H9 (cell line): Measurements from ENCODE around the gene PDZD7. TPM values are rescaled to one million over a fixed set of nuclear protein-coding genes. Genes with fewer than 3 reads are reported as not detected.

Experiments
- DNase-seq: peaks from one replicate; pipeline ENCODE4 v3.0.0-alpha.2; 2017
- H2AFZ ChIP-seq: one replicate; pipeline ENCODE4 v1.6.1; 2013; ENCODE audit warnings: mild to moderate bottlenecking, low read length, control low read depth, moderate library complexity
- H2AK5ac ChIP-seq: 2 replicates; pipeline ENCODE4 v1.6.1; 2013; ENCODE audit warnings: low read length, control low read depth, mixed read lengths; ENCODE audit not compliant: insufficient read length
- H2BK120ac ChIP-seq: one replicate; pipeline ENCODE4 v1.6.1; 2013; ENCODE audit warnings: low read depth, mild to moderate bottlenecking, low read length, control low read depth, inconsistent platforms; ENCODE audit not compliant: poor library complexity, severe bottlenecking
- H2BK12ac ChIP-seq: 2 replicates; pipeline ENCODE4 v1.6.1; 2013; ENCODE audit warnings: low read length, control low read depth, mixed read lengths, low read depth; ENCODE audit not compliant: insufficient read length
- H2BK15ac ChIP-seq: 2 replicates; pipeline ENCODE4 v1.6.1; 2013; ENCODE audit warnings: low read depth, low read length, control low read depth
- H2BK20ac ChIP-seq: one replicate; pipeline ENCODE4 v1.6.1; 2013; ENCODE audit warnings: low read depth, mild to moderate bottlenecking, low read length, control low read depth, inconsistent platforms; ENCODE audit not compliant: poor library complexity, severe bottlenecking
- H2BK5ac ChIP-seq: 2 replicates; pipeline ENCODE4 v1.6.1; 2013; ENCODE audit warnings: low read length, control low read depth, mixed read lengths; ENCODE audit not compliant: insufficient read length
- H3K14ac ChIP-seq: 2 replicates; pipeline ENCODE4 v1.6.1; 2013; ENCODE audit warnings: low read length, control low read depth; ENCODE audit not compliant: insufficient read depth
- H3K18ac ChIP-seq: 2 replicates; pipeline ENCODE4 v1.6.1; 2013; ENCODE audit warnings: low read depth, mild to moderate bottlenecking, mixed read lengths, low read length, control low read depth; ENCODE audit not compliant: insufficient read length
- H3K23ac ChIP-seq: 2 replicates; pipeline ENCODE4 v1.6.1; 2013; ENCODE audit warnings: low read length, control low read depth, mixed read lengths, low read depth; ENCODE audit not compliant: insufficient read length
- H3K23me2 ChIP-seq: 2 replicates; pipeline ENCODE4 v1.6.1; 2013; ENCODE audit warnings: low read depth, mild to moderate bottlenecking, mixed read lengths, low read length, control low read depth; ENCODE audit not compliant: insufficient read length, poor library complexity, severe bottlenecking
- H3K27ac ChIP-seq: 2 replicates; pipeline ENCODE4 v1.5.1; 2013; ENCODE audit warnings: low read length, control low read depth, mixed read lengths, low read depth; ENCODE audit not compliant: insufficient read length
- H3K27me3 ChIP-seq: 2 replicates; pipeline ENCODE4 v1.6.1; 2013; ENCODE audit warnings: low read length, control low read depth, inconsistent platforms; ENCODE audit not compliant: insufficient read depth
- H3K4ac ChIP-seq: 2 replicates; pipeline ENCODE4 v1.6.1; 2013; ENCODE audit warnings: low read depth, mild to moderate bottlenecking, control low read depth, inconsistent platforms, low read length, moderate library complexity
- H3K4me1 ChIP-seq: 2 replicates; pipeline ENCODE4 v1.6.1; 2013; ENCODE audit warnings: low read length, control low read depth, inconsistent platforms; ENCODE audit not compliant: insufficient read depth
- H3K4me2 ChIP-seq: 2 replicates; pipeline ENCODE4 v1.6.1; 2013; ENCODE audit warnings: low read length, control low read depth, mixed read lengths; ENCODE audit not compliant: insufficient read length, insufficient read depth
- H3K56ac ChIP-seq: 2 replicates; pipeline ENCODE4 v1.6.1; 2013; ENCODE audit warnings: low read depth, mild to moderate bottlenecking, mixed read lengths, low read length, control low read depth; ENCODE audit not compliant: insufficient read length
- H3K79me1 ChIP-seq: 2 replicates; pipeline ENCODE4 v1.6.1; 2013; ENCODE audit warnings: low read depth, mild to moderate bottlenecking, moderate library complexity, low read length, control low read depth, inconsistent platforms; ENCODE audit not compliant: insufficient read depth, poor library complexity, severe bottlenecking
- H3K79me2 ChIP-seq: 2 replicates; pipeline ENCODE4 v1.6.1; 2013; ENCODE audit warnings: low read length, control low read depth, inconsistent platforms; ENCODE audit not compliant: insufficient read depth
- H3K9ac ChIP-seq: 2 replicates; pipeline ENCODE4 v1.6.1; 2013; ENCODE audit warnings: low read length, control low read depth, mixed read lengths; ENCODE audit not compliant: insufficient read length; ENCODE audit errors: extremely low read depth
- H3K9me3 ChIP-seq: one replicate; pipeline ENCODE4 v1.6.1; 2013; ENCODE audit warnings: low read depth, low read length, inconsistent platforms; ENCODE audit not compliant: control insufficient read depth
- H3T11ph ChIP-seq: one replicate; pipeline ENCODE4 v1.6.1; 2013; ENCODE audit warnings: mild to moderate bottlenecking, low read length, control low read depth, inconsistent platforms
- H4K20me1 ChIP-seq: one replicate; pipeline ENCODE4 v1.6.1; 2013; ENCODE audit not compliant: control insufficient read depth, insufficient read length, insufficient read depth
- H4K5ac ChIP-seq: 2 replicates; pipeline ENCODE4 v1.6.1; 2013; ENCODE audit warnings: low read depth, mild to moderate bottlenecking, mixed read lengths, low read length, control low read depth; ENCODE audit not compliant: insufficient read length
- H4K8ac ChIP-seq: replicated peaks from 2 replicates; pipeline ENCODE4 v1.6.1; 2013; ENCODE audit warnings: low read length, control low read depth, mixed read lengths, low read depth; ENCODE audit not compliant: insufficient read length
- H4K91ac ChIP-seq: 2 replicates; pipeline ENCODE4 v1.6.1; 2013; ENCODE audit warnings: low read depth, mild to moderate bottlenecking, moderate library complexity, mixed read lengths, low read length, control low read depth; ENCODE audit not compliant: insufficient read length
- H3K27ac Mint-ChIP-seq, 3 experiments: 2 replicates in 2 of 3; 3 replicates in 1 of 3; pipeline ENCODE4 v1.8.0; 2020 to 2021; ENCODE audit warnings: mixed read lengths in 3 of 3, mild to moderate bottlenecking in 1 of 3, moderate library complexity in 1 of 3
- H3K27me3 Mint-ChIP-seq: 2 replicates; pipeline ENCODE4 v1.8.0; 2021; ENCODE audit warnings: low read depth, mild to moderate bottlenecking, moderate library complexity, mixed read lengths
- H3K36me3 Mint-ChIP-seq, 3 experiments: 2 replicates in 2 of 3; 3 replicates in 1 of 3; pipeline ENCODE4 v1.8.0; 2020 to 2021; ENCODE audit warnings: low read depth in 3 of 3, mixed read lengths in 3 of 3; ENCODE audit not compliant: insufficient read depth in 1 of 3
- H3K4me1 Mint-ChIP-seq, 2 experiments: 2 replicates each; pipeline ENCODE4 v1.8.0; 2020; ENCODE audit warnings: mixed read lengths in 2 of 2
- H3K4me3 Mint-ChIP-seq, 2 experiments: 2 replicates in 1 of 2; 3 replicates in 1 of 2; pipeline ENCODE4 v1.8.0; 2020 to 2021; ENCODE audit warnings: mild to moderate bottlenecking in 2 of 2, mixed read lengths in 2 of 2, moderate library complexity in 1 of 2
- H3K9me3 Mint-ChIP-seq, 2 experiments: 2 replicates in 1 of 2; 3 replicates in 1 of 2; pipeline ENCODE4 v1.8.0; 2020; ENCODE audit warnings: mild to moderate bottlenecking in 2 of 2, mixed read lengths in 2 of 2, moderate library complexity in 1 of 2
- CTCF ChIP-seq: fragments of 200-600 bp; sonication (generic); conservative IDR thresholded peaks from 3 replicates; pipeline ENCODE4 v1.8.0; 2021; ENCODE audit warnings: antibody characterized with exemption, mild to moderate bottlenecking
- WGBS: extraction: QIAGEN DNeasy Blood & Tissue Kit; methylation state at CpG from one replicate; pipeline ENCODE4 v1.1.7; 2013; ENCODE audit warnings: missing lambda C conversion rate, low lambda C conversion rate, mixed read lengths; ENCODE audit not compliant: insufficient read length; ENCODE audit errors: extremely low coverage; 5-methylcytosine and 5-hydroxymethylcytosine counted together
- total RNA-seq: library from RNA; stranded (reverse); gene quantifications from 2 replicates; pipeline ENCODE4 v1.2.1, GENCODE V29; 2021

Gene PDZD7
- total RNA-seq, 1 experiment from 2014 or later = 2.0 TPM

- no peak for TF ChIP-seq CTCF
- Histone ChIP-seq H2BK5ac (no peak overlapping the region), H3K56ac (no peak overlapping the region), H3K27me3 (no peaks in the 10 kb centered on the region), H3K18ac (no peak overlapping the region), H2BK15ac (no peak overlapping the region), H3K79me2 (no peaks in the 10 kb centered on the region), H4K20me1 (no peaks in the 10 kb centered on the region), H3K23me2 (peaks cover 12% of the 10 kb centered on the region), H3K4me1 (no peaks in the 10 kb centered on the region), H3K79me1 (no peaks in the 10 kb centered on the region), H3K4me2 (peak overlapping the region; percentile 95), H2BK12ac (no peak overlapping the region), H4K5ac (no peak overlapping the region), H3K27ac (no peak overlapping the region), H2BK120ac (no peak overlapping the region), H3K9ac (no peak overlapping the region), H3K9me3 (no peaks in the 10 kb centered on the region), H2AFZ (no peak overlapping the region), H4K8ac (no peak overlapping the region), H2AK5ac (no peak overlapping the region), H3K23ac (no peak overlapping the region), H3T11ph (no peak overlapping the region), H2BK20ac (no peak overlapping the region), H3K14ac (0 out of 2 replicates have a peak overlapping the region, but pooled peaks have one; percentile 26), H4K91ac (no peak overlapping the region), H3K4ac (no peak overlapping the region)
- peaks cover 0 to 2% (median 0%) of the 10 kb centered on the region in 3 experiments; a peak in 1 of 7 replicates for H3K36me3 Mint-ChIP-seq
- WGBS = no CpG with 5 or more reads among the region's 9 CpGs
- H3K4me1 Mint-ChIP-seq = peaks cover 32 to 34% of the 10 kb centered on the region in 2 experiments
- H3K27me3 Mint-ChIP-seq = peaks cover 7% of the 10 kb centered on the region
- DNase-seq = no peak
- no peaks in the 10 kb centered on the region; a peak in 1 of 5 replicates for H3K9me3 Mint-ChIP-seq
- H3K4me3 Mint-ChIP-seq = peak overlapping the region; percentile 66 to 84
- H3K27ac Mint-ChIP-seq = no peak overlapping the region
These were observed 62.1 kb downstream of the PDZD7 start for GRCh38 chr10:100968863-100969186.
